ENCODE results near the gene SFMBT2. TPM values are rescaled to one million over a fixed set of nuclear protein-coding genes. Genes with fewer than 3 reads are reported as not detected.

SFMBT2 gene
- total RNA-seq, 1 donor from 2014 or later: 0.20 TPM

DNA sequence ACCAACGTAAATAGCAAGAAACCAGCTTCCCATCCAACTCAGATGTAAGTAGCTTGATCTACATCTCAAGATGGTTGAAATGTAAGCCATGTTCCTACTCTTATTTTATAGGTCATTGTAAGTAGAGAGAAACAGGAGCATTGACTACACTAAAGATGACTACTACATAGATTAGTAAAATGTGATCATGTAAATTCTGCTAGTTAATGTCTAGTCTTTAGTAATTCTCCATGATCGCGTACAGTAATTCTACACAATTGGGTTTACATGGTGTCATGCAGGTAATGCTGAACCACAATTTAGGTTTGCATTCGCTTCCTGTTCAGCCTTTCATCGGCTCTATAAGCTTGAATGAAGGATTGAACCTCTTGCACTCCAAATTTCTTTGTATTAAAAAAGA, 14.9 kb upstream of the SFMBT2 start:
- no peak for DNase-seq (ENCODE audit: low read depth, low spot score)

DNA sequence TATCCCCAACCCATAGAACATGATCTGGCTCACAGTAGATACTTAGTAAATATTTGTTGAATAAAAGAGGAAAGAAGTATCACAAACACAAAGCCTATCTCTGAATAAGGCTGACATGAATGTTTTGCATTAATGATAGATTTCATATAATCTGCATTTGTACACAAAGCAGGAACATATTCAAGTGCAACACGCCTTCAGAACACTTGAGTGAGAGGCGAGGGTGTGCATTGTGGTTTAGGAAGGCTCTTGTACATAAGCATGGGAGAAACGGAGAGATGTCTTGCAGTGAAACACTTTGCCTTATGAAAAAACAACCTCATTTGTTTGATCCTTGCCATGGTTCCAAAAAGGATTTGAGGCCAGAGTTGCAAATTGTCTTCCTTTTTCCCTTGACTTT, 14.1 kb upstream of the SFMBT2 start:
- no peak for DNase-seq (ENCODE audit: low read depth, low spot score)

DNA sequence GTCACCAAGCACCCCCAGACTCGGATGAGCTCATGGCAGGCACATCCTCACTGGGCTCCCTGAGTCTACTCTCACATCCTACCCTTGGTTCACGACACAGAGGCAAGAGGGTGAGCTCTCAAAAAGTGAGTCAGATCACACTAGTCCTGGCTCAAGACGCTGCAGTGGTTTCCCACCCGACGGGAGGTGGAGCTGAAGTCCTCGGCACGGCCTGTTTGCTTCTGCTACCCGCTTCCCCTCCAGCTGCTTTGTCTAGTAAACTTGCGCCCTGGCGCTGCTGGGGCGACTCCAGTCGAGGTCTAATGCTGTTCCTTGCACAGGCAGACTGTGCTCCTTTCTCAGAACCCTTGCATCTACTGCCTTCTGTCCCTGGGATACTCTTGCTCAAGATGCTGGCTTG, 13.5 kb upstream of the SFMBT2 start:
- DNase-seq (ENCODE audit: low read depth, low spot score): no peak

DNA sequence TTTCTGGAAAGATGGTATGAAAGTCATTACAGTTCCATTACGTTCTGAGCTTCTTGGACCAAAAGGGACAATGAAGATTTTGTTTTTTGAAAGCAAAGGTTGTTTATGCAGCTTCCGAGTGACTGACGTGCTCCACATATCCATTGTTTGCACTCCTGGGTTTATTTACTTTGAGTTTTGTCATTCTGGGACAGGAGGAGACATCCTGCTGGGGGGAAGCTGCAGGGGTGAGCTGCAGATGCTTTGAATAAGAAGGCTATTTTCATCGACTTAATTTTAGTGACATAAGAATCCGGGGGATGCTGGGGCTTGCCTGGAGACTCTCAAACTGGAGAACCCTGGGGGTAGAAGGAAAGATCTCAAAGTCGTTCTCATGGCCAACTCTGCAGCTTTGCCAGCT, 12.7 kb upstream of the SFMBT2 start:
- no peak for DNase-seq (ENCODE audit: low read depth, low spot score)

DNA sequence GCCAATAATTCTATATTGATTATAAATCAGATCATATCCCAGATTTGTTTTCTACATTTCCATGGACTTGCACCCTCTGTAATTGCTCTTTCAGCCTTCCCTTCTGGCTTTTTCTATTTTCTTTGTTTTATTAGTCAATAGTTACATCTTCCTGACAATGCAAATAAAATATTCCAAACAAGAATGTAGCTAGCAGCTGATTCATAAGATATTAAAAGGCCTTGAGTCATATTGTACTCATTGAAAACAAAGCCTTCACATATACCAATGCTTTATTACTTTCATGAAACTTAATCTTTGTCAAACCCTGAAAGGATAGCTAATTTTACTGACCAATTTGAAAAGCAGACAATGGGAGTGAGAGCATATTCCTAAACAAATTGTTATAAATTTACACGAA, 10.7 kb upstream of the SFMBT2 start:
- no peak for DNase-seq (ENCODE audit: low read depth, low spot score)

DNA sequence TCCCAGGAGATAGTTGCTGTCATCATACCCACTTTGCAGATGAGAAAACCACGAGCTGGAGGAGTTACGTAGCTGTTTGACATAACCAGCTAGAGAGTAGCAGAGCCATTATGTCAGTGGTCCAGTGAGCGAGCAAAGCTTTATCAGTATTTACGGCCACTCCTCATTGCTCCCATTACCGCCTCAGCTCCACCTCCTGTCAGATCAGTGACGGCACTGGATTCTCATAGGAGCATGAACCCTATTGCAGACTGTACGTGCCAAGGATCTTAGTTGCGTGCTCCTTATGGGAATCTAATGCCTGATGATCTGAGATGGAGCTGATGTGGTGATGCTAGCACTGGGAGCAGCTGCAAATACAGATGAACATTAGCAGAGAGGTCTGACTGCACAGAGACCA, 9.2 kb upstream of the SFMBT2 start:
- no peak for DNase-seq (ENCODE audit: low read depth, low spot score)

DNA sequence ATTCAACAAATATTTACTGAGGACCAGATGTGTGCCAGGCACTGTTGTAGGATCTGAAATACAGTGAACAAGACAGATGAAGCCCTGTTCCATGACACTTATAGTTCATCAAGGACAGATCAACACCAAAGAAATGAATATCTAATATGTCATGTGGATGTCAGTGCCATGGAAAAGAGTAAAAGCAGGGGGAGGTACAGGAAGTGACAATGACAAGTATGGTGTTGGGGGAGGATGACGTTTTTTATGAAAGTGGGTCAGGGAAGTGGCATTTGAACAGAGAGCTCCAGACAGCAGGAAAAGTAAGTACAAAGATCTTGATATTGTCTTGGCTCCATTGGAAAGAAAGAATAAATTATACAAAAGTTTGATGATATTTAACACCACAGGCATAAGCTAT, 7.0 kb upstream of the SFMBT2 start:
- no peak for DNase-seq (ENCODE audit: low read depth, low spot score)

DNA sequence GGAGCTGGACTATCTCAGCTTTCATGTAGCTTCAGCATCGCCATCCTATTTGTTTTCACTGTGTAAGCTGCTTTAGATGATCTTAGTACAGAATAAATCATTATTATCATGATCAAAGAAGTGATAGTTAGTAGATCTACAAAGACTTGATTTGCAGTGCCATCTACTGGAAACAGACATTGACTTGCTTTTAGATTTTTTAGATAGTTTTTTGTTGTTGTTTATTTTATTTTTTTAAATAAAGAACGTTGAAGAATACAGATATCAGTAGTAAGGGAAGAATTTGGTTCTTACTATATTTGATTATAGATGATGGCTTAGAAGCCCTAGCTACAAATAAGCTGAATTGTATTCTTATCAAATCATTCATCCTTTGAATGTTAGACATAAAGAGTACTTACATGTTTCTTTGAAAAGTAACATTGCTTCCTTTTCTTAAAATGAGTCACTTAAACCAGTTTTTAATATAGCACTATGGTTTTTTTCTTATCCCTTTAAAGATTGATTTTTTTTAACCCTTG, 6.3 kb upstream of the SFMBT2 start:
- peak; percentile 3 for DNase-seq (ENCODE audit: low read depth, low spot score)

DNA sequence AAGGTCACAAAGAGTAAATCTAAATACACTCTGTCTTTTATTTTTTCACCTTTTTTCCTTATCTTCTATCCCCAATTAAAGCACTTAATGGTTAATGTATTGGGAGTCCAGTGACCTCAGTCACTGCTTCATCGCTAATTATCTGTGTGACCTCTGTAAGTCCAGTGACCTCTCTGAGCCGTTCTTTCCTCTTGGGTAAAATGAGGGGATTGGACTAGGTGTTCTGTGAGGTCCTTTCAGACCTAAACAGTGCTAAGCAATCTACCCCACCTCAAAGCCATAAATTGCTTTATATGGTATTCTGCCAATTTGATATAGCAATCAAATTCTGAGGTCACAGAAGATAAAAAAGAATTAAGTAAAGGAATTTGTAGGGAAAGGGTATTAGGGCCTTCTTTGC, 3.9 kb upstream of the SFMBT2 start:
- no peak for DNase-seq (ENCODE audit: low read depth, low spot score)

DNA sequence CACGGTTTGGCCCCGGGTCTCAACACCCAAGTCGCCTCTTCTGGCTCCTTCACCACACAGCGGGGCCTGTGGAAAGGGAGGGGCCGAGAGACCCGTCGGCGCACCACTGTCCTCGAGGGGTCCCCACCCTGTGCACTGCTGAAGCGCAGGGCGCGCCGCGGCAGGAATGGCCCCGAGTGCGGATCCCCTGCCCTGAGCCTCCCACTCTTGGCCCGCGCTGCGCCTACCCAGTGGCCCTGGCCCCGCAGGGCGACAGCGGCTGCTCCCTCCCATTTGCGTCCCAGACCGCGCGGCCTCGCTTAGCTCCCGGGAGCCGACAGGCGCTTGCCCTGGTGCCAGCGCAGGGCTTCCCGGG, 2.1 kb upstream of the SFMBT2 start:
- no peak for DNase-seq (ENCODE audit: low read depth, low spot score)

DNA sequence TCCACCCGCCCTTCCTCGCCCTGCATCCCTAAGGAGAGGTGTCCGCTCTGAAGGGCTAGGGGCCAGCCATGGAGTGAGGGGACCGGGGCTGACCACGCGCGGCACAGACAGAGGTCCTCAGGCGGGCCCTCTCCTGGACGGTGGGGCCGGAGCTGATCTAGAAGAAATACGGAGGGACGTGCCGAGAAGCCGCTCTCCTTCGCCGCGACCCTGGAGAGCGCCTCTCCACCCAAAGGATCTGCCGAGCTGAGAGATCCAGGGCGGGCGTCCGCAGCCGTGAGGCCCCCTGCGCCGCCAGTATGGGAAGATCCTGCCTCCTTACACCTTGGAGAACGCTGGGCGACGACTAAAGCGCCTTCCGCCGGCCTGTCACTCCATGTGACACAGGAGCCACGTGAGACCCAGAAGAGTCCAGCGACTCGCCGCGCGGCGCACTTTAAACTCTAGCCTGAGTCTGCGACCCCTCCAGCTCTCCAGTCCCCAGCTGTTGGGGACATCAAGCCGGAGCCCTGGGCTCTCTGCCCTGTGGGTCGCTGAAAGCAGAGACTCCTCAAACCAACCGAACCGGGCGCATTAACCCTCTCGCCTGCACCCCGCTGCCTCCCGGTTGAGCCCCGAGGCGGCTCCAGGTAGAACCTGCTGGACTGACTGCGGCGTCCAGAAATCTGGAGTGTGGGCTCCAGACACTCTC, 1.5 kb upstream of the SFMBT2 start:
- no peak for DNase-seq (ENCODE audit: low read depth, low spot score)

DNA sequence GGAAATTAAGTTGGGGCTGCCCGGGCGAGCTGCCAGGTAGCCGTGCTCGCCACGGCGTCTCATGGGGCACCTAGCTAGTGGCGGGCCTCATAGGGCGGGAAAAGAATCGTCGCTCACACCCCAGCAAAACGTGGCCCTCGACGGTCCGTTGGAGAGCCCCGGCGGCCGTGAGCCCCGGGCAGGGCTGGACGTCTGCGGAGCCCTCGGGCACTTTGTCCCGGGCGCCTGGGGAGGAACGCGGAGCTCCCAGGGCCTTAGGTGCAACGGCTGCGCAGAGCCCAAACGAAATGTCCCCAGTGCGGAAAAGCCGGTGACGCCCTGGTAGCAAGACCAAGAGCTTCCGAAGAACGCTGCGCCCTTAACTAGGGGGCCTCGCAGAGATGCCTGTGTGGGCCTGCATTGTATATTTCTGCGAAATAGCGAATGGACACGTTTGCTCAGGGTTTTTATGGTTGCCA, 866 bp upstream of the SFMBT2 start:
- DNase-seq (ENCODE audit: low read depth, low spot score): no peak

DNA sequence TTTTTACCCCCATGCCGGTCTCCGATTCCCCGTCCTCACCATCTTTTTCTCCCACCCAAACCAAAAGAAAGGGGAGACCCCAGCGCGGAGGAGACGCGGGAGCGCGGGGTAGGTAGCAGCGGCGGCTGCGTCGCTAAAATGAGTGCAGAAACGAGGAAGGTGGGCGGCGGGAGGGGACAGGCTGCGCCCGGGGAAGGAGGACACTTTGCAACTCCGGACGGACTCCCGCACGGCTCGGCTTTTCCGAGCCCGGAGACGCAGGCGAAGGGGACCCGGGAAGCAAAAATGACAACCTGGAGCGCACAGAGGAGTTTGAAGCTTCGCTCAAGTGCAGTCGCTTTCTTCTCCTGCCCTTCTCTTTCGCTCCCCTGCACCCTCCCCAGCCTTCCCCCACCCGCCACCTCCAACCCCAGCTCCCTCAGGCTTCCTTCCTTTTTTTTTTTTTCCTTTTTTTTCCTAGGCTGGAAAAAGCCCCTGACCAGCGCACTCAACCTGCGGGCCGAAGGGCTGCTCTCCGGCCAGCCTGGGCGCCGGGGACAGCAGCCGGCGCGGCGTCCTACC, 453 bp downstream of the SFMBT2 start:
- DNase-seq (ENCODE audit: low read depth, low spot score): no peak

DNA sequence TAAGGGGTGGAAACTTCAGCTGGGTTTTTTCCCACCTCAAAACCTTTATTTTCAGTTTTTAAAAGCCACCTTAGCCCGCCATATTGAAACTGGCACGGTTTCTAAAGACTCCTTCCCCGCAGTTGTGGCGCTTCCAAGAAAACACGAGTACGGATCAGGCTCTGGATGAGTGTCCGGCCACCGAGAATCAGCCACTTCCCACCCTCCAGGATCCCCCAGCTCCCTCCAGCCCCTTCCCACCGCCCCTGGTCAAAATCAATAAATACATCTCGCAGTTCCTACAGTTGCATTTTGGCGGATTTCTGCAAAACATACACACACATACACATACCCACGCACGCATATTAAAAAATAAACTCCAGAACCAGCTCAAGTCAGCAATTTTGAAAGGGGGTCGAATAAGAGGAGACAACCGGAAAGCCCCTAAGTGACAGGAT, 1.1 kb downstream of the SFMBT2 start:
- no peak for DNase-seq (ENCODE audit: low read depth, low spot score)

DNA sequence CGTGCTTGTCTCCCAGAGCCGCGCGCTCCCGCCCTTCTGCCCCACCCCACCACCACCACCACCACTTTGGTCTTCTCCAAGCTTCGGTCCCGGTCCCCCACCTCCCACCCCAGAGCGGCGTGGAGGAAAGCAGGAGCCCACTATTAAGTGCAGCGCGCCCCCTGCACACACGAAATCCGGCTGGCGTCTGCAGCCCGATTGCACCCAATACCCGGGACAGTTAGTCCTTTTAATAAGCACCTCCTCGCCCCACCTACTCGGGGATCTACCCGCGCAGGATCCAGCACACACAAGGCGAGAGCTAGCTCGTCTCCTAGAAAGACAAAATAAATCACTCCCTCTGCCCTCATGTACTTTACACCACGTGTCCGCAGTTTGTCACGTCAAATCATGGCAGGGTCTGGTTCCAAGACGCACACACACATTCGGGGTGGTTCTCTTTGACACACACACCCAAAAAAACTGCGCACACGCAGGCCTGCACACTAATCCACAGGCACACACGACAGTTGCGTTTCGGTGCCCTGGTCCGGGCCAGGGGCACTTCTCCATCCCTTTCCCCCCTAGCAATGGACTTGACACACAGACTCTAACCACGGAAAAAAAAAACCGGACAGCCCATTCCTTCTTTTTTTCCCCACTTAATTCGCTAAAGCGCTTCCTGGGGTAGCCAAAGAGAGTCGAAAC, 1.6 kb downstream of the SFMBT2 start:
- no peak for DNase-seq (ENCODE audit: low read depth, low spot score)

DNA sequence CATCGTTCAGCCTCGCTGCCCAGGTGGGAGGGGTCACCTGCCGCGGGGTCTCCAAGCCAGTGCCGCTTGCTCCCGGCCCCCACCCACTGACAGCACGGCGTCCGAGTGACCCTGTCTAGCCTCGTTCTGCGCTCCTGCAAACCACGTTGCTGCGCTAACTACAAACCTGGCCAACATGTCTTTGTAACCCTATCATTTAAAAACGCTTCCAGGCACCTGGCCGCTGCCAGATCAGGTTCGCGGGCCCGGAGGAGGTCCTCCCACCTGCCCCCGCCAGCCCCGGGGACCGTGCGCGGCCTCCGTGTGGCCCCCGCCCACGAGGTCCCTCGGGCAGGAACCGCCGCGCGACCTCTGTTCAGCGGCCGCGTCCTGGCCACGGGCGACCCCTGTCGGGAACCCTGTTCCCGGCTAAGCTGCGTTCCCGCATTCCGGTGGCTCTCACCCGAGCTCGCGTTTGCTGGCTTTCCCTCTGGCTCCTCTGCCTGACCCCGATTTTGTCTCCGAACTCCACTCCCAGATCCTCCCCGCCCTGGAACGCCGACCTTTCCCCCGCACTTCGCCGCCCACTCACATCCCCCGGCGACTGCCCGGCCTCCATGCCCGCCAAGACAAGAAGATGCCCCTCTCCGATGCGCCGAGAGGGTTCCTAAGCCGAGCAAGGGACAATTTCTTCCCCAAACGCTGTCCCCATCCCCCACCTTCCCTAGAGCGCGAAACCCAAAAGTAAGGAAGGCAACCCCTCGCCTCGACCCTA, 2.4 kb downstream of the SFMBT2 start:
- no peak for DNase-seq (ENCODE audit: low read depth, low spot score)

DNA sequence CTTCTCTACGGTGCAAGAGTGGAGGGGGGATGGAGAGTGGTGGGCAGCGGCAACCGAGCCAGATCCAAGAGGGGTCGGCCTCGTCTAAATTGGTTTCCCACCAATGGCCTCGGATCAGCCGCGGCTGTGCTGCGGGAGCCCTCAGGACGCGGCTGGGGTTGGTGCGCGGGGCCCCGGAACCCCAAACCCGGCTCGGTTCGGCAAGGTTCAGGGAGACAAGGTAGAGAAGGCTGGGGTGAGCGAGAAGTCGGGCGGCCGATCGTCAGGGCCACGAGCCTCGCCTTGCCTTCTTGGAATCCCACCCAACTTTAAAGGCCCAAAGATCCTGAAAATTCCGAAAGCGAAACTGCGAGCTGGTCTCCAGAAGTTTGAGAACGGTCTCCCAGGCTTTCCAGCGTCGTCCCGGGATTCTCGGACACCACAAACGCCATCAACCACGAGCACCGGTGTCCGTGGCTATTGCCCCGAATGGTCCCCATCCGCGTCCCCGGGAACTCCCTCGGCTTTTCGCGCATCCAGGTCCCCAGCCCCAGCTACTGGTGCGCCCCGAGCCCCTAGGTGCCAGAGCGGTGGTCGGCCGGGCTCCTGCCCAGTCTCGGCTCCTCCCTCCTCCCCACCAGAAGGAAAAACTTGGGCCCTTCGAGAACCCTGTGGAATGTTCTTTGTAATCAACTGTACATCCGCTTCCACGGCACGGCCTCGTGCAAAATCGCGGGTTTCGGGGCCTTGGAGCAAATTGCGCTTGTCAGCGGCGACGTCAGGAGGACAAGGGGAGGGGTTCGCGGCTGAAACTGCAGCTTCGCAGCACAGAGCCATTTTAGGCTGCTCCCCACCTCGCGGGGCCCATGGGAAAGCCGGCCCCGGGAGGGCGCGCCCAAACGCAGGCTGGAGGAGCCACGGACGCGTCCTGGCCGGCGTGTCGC, 3.2 kb downstream of the SFMBT2 start:
- no peak for DNase-seq (ENCODE audit: low read depth, low spot score)

DNA sequence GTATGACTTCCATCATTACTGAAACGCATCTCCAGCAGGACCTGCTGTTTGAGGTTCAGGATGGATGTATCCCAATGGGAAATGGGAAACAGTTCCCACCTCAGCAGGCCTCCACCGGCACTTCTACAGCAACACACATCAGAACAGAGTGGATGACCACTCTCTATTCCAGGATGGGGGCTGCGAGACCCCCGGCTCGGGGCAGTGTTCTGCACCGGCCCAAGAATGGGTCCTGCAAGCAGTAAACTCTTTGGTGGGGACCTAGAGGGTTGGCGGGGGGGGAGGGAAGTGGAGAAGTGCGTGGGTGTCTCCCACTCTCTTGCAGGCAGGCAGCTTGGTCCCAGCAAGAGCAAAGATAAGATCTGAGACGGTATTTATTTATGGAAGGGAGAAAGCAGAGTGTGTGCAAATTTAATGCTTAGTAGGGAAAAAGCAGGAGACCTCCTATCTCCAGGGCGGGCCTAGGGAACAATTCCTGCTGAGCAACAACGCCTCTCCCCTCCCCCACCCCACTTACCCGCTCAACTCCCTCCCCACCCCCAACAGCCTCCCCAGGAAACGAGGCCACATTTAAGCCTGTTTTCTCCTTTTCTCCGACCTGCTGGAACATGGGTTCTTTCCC, 4.0 kb downstream of the SFMBT2 start:
- no peak for DNase-seq (ENCODE audit: low read depth, low spot score)

DNA sequence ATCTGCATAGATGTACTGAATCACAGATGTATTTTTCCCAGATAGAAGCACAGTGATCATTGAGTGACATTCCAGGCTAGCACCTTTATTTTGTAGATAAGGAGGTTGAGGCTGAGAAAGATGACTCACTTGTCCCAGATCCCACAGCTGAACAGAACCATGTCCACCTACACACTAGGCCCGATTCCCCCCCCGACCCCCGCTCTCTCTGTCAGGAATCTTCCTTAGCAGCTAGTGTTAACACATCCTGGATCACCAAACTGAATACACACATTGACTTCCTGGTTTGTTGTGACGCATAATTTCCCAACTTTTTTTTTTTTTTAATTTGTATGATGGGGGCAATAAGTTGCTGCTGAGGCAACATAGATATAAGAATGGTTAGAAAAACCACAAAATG, 5.2 kb downstream of the SFMBT2 start:
- no peak for DNase-seq (ENCODE audit: low read depth, low spot score)

DNA sequence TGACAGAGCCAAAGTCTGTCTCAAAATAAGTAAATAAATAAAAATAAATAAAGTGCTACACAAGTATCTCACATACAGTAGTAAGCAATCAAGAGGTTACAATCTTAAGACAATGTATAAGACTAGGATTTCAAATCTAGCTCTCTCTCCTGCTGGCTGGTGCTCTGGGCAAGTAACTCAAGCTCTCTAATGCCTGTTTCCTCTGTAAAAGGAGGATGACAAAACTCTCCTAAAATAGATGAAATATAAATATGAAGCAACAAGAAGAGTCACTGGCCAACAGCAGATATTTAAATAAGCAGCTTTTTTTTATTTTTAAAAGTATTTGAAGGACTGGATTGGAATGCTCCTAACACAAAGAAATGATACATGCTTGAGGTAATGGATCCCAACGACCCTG, 7.2 kb downstream of the SFMBT2 start:
- no peak for DNase-seq (ENCODE audit: low read depth, low spot score)

DNA sequence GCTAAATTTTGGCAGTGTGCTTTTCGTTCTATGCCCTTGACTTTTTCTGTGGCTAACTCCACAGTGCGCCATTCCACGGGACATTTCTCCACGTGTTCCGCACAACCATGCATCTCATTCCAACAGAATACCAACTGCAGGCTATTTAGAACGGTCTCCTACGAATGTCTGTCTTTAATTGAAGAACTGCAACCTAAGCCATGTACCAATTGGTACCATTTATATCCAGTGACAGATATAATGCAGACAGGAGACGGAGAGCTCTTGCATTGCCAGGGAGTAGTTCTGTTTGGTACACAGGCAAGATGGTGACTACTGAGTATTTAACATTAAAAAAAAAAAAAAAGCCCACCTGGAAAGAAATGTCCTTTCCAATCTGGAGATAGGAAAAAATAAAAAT, 9.1 kb downstream of the SFMBT2 start:
- no peak for DNase-seq (ENCODE audit: low read depth, low spot score)
